H9 (cell line): Measurements from ENCODE around the gene PYDC1. TPM values are rescaled to one million over a fixed set of nuclear protein-coding genes. Genes with fewer than 3 reads are reported as not detected.

Source experiments
- DNase-seq: peaks from one replicate; pipeline ENCODE4 v3.0.0-alpha.2; 2017
- H2AFZ ChIP-seq: one replicate; pipeline ENCODE4 v1.6.1; 2013; ENCODE audit warnings: mild to moderate bottlenecking, low read length, control low read depth, moderate library complexity
- H2AK5ac ChIP-seq: 2 replicates; pipeline ENCODE4 v1.6.1; 2013; ENCODE audit warnings: low read length, control low read depth, mixed read lengths; ENCODE audit not compliant: insufficient read length
- H2BK120ac ChIP-seq: one replicate; pipeline ENCODE4 v1.6.1; 2013; ENCODE audit warnings: low read depth, mild to moderate bottlenecking, low read length, control low read depth, inconsistent platforms; ENCODE audit not compliant: poor library complexity, severe bottlenecking
- H2BK12ac ChIP-seq: 2 replicates; pipeline ENCODE4 v1.6.1; 2013; ENCODE audit warnings: low read length, control low read depth, mixed read lengths, low read depth; ENCODE audit not compliant: insufficient read length
- H2BK15ac ChIP-seq: 2 replicates; pipeline ENCODE4 v1.6.1; 2013; ENCODE audit warnings: low read depth, low read length, control low read depth
- H2BK20ac ChIP-seq: one replicate; pipeline ENCODE4 v1.6.1; 2013; ENCODE audit warnings: low read depth, mild to moderate bottlenecking, low read length, control low read depth, inconsistent platforms; ENCODE audit not compliant: poor library complexity, severe bottlenecking
- H2BK5ac ChIP-seq: 2 replicates; pipeline ENCODE4 v1.6.1; 2013; ENCODE audit warnings: low read length, control low read depth, mixed read lengths; ENCODE audit not compliant: insufficient read length
- H3K14ac ChIP-seq: 2 replicates; pipeline ENCODE4 v1.6.1; 2013; ENCODE audit warnings: low read length, control low read depth; ENCODE audit not compliant: insufficient read depth
- H3K18ac ChIP-seq: 2 replicates; pipeline ENCODE4 v1.6.1; 2013; ENCODE audit warnings: low read depth, mild to moderate bottlenecking, mixed read lengths, low read length, control low read depth; ENCODE audit not compliant: insufficient read length
- H3K23ac ChIP-seq: 2 replicates; pipeline ENCODE4 v1.6.1; 2013; ENCODE audit warnings: low read length, control low read depth, mixed read lengths, low read depth; ENCODE audit not compliant: insufficient read length
- H3K23me2 ChIP-seq: 2 replicates; pipeline ENCODE4 v1.6.1; 2013; ENCODE audit warnings: low read depth, mild to moderate bottlenecking, mixed read lengths, low read length, control low read depth; ENCODE audit not compliant: insufficient read length, poor library complexity, severe bottlenecking
- H3K27ac ChIP-seq: 2 replicates; pipeline ENCODE4 v1.5.1; 2013; ENCODE audit warnings: low read length, control low read depth, mixed read lengths, low read depth; ENCODE audit not compliant: insufficient read length
- H3K27me3 ChIP-seq: 2 replicates; pipeline ENCODE4 v1.6.1; 2013; ENCODE audit warnings: low read length, control low read depth, inconsistent platforms; ENCODE audit not compliant: insufficient read depth
- H3K4ac ChIP-seq: 2 replicates; pipeline ENCODE4 v1.6.1; 2013; ENCODE audit warnings: low read depth, mild to moderate bottlenecking, control low read depth, inconsistent platforms, low read length, moderate library complexity
- H3K4me1 ChIP-seq: 2 replicates; pipeline ENCODE4 v1.6.1; 2013; ENCODE audit warnings: low read length, control low read depth, inconsistent platforms; ENCODE audit not compliant: insufficient read depth
- H3K4me2 ChIP-seq: 2 replicates; pipeline ENCODE4 v1.6.1; 2013; ENCODE audit warnings: low read length, control low read depth, mixed read lengths; ENCODE audit not compliant: insufficient read length, insufficient read depth
- H3K56ac ChIP-seq: 2 replicates; pipeline ENCODE4 v1.6.1; 2013; ENCODE audit warnings: low read depth, mild to moderate bottlenecking, mixed read lengths, low read length, control low read depth; ENCODE audit not compliant: insufficient read length
- H3K79me1 ChIP-seq: 2 replicates; pipeline ENCODE4 v1.6.1; 2013; ENCODE audit warnings: low read depth, mild to moderate bottlenecking, moderate library complexity, low read length, control low read depth, inconsistent platforms; ENCODE audit not compliant: insufficient read depth, poor library complexity, severe bottlenecking
- H3K79me2 ChIP-seq: 2 replicates; pipeline ENCODE4 v1.6.1; 2013; ENCODE audit warnings: low read length, control low read depth, inconsistent platforms; ENCODE audit not compliant: insufficient read depth
- H3K9ac ChIP-seq: 2 replicates; pipeline ENCODE4 v1.6.1; 2013; ENCODE audit warnings: low read length, control low read depth, mixed read lengths; ENCODE audit not compliant: insufficient read length; ENCODE audit errors: extremely low read depth
- H3K9me3 ChIP-seq: one replicate; pipeline ENCODE4 v1.6.1; 2013; ENCODE audit warnings: low read depth, low read length, inconsistent platforms; ENCODE audit not compliant: control insufficient read depth
- H3T11ph ChIP-seq: one replicate; pipeline ENCODE4 v1.6.1; 2013; ENCODE audit warnings: mild to moderate bottlenecking, low read length, control low read depth, inconsistent platforms
- H4K20me1 ChIP-seq: one replicate; pipeline ENCODE4 v1.6.1; 2013; ENCODE audit not compliant: control insufficient read depth, insufficient read length, insufficient read depth
- H4K5ac ChIP-seq: 2 replicates; pipeline ENCODE4 v1.6.1; 2013; ENCODE audit warnings: low read depth, mild to moderate bottlenecking, mixed read lengths, low read length, control low read depth; ENCODE audit not compliant: insufficient read length
- H4K8ac ChIP-seq: replicated peaks from 2 replicates; pipeline ENCODE4 v1.6.1; 2013; ENCODE audit warnings: low read length, control low read depth, mixed read lengths, low read depth; ENCODE audit not compliant: insufficient read length
- H4K91ac ChIP-seq: 2 replicates; pipeline ENCODE4 v1.6.1; 2013; ENCODE audit warnings: low read depth, mild to moderate bottlenecking, moderate library complexity, mixed read lengths, low read length, control low read depth; ENCODE audit not compliant: insufficient read length
- H3K27ac Mint-ChIP-seq, 3 experiments: 2 replicates in 2 of 3; 3 replicates in 1 of 3; pipeline ENCODE4 v1.8.0; 2020 to 2021; ENCODE audit warnings: mixed read lengths in 3 of 3, mild to moderate bottlenecking in 1 of 3, moderate library complexity in 1 of 3
- H3K27me3 Mint-ChIP-seq: 2 replicates; pipeline ENCODE4 v1.8.0; 2021; ENCODE audit warnings: low read depth, mild to moderate bottlenecking, moderate library complexity, mixed read lengths
- H3K36me3 Mint-ChIP-seq, 3 experiments: 2 replicates in 2 of 3; 3 replicates in 1 of 3; pipeline ENCODE4 v1.8.0; 2020 to 2021; ENCODE audit warnings: low read depth in 3 of 3, mixed read lengths in 3 of 3; ENCODE audit not compliant: insufficient read depth in 1 of 3
- H3K4me1 Mint-ChIP-seq, 2 experiments: 2 replicates each; pipeline ENCODE4 v1.8.0; 2020; ENCODE audit warnings: mixed read lengths in 2 of 2
- H3K4me3 Mint-ChIP-seq, 2 experiments: 2 replicates in 1 of 2; 3 replicates in 1 of 2; pipeline ENCODE4 v1.8.0; 2020 to 2021; ENCODE audit warnings: mild to moderate bottlenecking in 2 of 2, mixed read lengths in 2 of 2, moderate library complexity in 1 of 2
- H3K9me3 Mint-ChIP-seq, 2 experiments: 2 replicates in 1 of 2; 3 replicates in 1 of 2; pipeline ENCODE4 v1.8.0; 2020; ENCODE audit warnings: mild to moderate bottlenecking in 2 of 2, mixed read lengths in 2 of 2, moderate library complexity in 1 of 2
- CTCF ChIP-seq: fragments of 200-600 bp; sonication (generic); conservative IDR thresholded peaks from 3 replicates; pipeline ENCODE4 v1.8.0; 2021; ENCODE audit warnings: antibody characterized with exemption, mild to moderate bottlenecking
- WGBS: extraction: QIAGEN DNeasy Blood & Tissue Kit; methylation state at CpG from one replicate; pipeline ENCODE4 v1.1.7; 2013; ENCODE audit warnings: missing lambda C conversion rate, low lambda C conversion rate, mixed read lengths; ENCODE audit not compliant: insufficient read length; ENCODE audit errors: extremely low coverage; 5-methylcytosine and 5-hydroxymethylcytosine counted together
- total RNA-seq: library from RNA; stranded (reverse); gene quantifications from 2 replicates; pipeline ENCODE4 v1.2.1, GENCODE V29; 2021

PYDC1 gene
- total RNA-seq, 1 experiment from 2014 or later: 0.70 TPM

- Histone ChIP-seq H2BK12ac (no peak overlapping the region), H4K5ac (no peak overlapping the region), H4K20me1 (no peaks in the 10 kb centered on the region), H2BK5ac (no peak overlapping the region), H3K79me1 (no peaks in the 10 kb centered on the region), H3K4ac (no peak overlapping the region), H3K56ac (no peak overlapping the region), H2BK120ac (no peak overlapping the region), H2AFZ (no peak overlapping the region), H3K23me2 (peaks cover 15% of the 10 kb centered on the region), H3K27ac (no peak overlapping the region), H3K27me3 (no peaks in the 10 kb centered on the region), H2BK20ac (no peak overlapping the region), H3K9me3 (no peaks in the 10 kb centered on the region), H3K9ac (no peak overlapping the region), H3K18ac (no peak overlapping the region), H2AK5ac (no peak overlapping the region), H2BK15ac (no peak overlapping the region), H3K23ac (no peak overlapping the region), H4K8ac (no peak overlapping the region), H3K14ac (no peak overlapping the region), H3T11ph (no peak overlapping the region), H3K4me1 (no peaks in the 10 kb centered on the region; the same call in 1 of the 2 replicates), H3K79me2 (no peaks in the 10 kb centered on the region), H4K91ac (no peak overlapping the region), H3K4me2 (no peak overlapping the region)
- H3K9me3 Mint-ChIP-seq: no peaks in the 10 kb centered on the region; a peak in 1 of 5 replicates
- H3K27me3 Mint-ChIP-seq: peaks cover 24% of the 10 kb centered on the region
- no peak for DNase-seq
- H3K4me3 Mint-ChIP-seq: no peak overlapping the region
- peaks cover 0 to 1% (median 0%) of the 10 kb centered on the region in 3 experiments; a peak in 3 of 7 replicates for H3K36me3 Mint-ChIP-seq
- peaks cover 16 to 22% of the 10 kb centered on the region in 2 experiments for H3K4me1 Mint-ChIP-seq
- no CpG with 5 or more reads among the region's 9 CpGs for WGBS
- TF ChIP-seq CTCF: no peak
- H3K27ac Mint-ChIP-seq: no peak overlapping the region
Measured at GRCh38 chr16:31204871-31205666, 11.9 kb downstream of the PYDC1 start.
